ENCODE measurements around the gene LRRC46. TPM values are rescaled to one million over a fixed set of nuclear protein-coding genes. Genes with fewer than 3 reads are reported as not detected.

The LRRC46 gene
- total and polyA plus RNA-seq, 2 of the 13 experiments (the other 11 are each of a cell fraction or from before 2014, with no cell fraction given), result 0.09 TPM

- TF ChIP-seq TFE3 (CRISPR knock-in tag; IDR thresholded peaks at IDR 0.05), result peak; percentile 63; the same call in 1 of the 2 replicates
- TF ChIP-seq ZIK1 (CRISPR knock-in tag; IDR thresholded peaks at IDR 0.05; ENCODE audit: borderline replicate concordance, low read depth), result peak; percentile 29; the same call in 1 of the 2 replicates
- TF ChIP-seq ATF2 (CRISPR knock-in tag; IDR thresholded peaks at IDR 0.05), result peak; percentile 72
- TF ChIP-seq GABPA (IDR thresholded peaks at IDR 0.05; ENCODE audit: low read depth, low read length), result peak; percentile 92
- TF ChIP-seq GABPA (CRISPR knock-in tag; IDR thresholded peaks at IDR 0.05; ENCODE audit: low read depth), result peak; percentile 97
- no peak for TF ChIP-seq CHCHD3 (CRISPR knock-in tag; IDR thresholded peaks at IDR 0.05)
- peak; percentile 80 for TF ChIP-seq PHF21A (CRISPR knock-in tag; IDR thresholded peaks at IDR 0.05)
- peak; percentile 82 for TF ChIP-seq BORCS8-MEF2B (CRISPR knock-in tag; IDR thresholded peaks at IDR 0.05)
- peak; percentile 61 for TF ChIP-seq DR1 (CRISPR knock-in tag; IDR thresholded peaks at IDR 0.05)
- TF ChIP-seq SIX1 (CRISPR knock-in tag; IDR thresholded peaks at IDR 0.05; ENCODE audit: borderline replicate concordance), result peak; percentile 24; the same call in 1 of the 2 replicates
- peak; percentile 82; the same call in 1 of the 2 replicates for TF ChIP-seq GMEB1 (CRISPR knock-in tag; IDR thresholded peaks at IDR 0.05; ENCODE audit: borderline replicate concordance)
- TF ChIP-seq ARID5B (CRISPR knock-in tag; IDR thresholded peaks at IDR 0.05), result peak; percentile 42
- TF ChIP-seq TRAFD1 (CRISPR knock-in tag; IDR thresholded peaks at IDR 0.05; ENCODE audit: borderline replicate concordance), result peak; percentile 85; the same call in 1 of the 2 replicates
- peak; percentile 87 for TF ChIP-seq RBM39 (IDR thresholded peaks at IDR 0.05; ENCODE audit: low read depth, low read length, poor library complexity, severe bottlenecking)
- TF ChIP-seq ERF (CRISPR knock-in tag; IDR thresholded peaks at IDR 0.05), result peak; percentile 95
- no peak for TF ChIP-seq ZNF652 (CRISPR knock-in tag; IDR thresholded peaks at IDR 0.05; ENCODE audit: borderline replicate concordance, low read depth)
- TF ChIP-seq BRCA1 (CRISPR knock-in tag; IDR thresholded peaks at IDR 0.05), result 0 out of 2 replicates have a peak, but pooled peaks have one; percentile 17
Measured at GRCh38 chr17:47831003-47831933, at the start of gene LRRC46, which contains the start of gene MRPL10 (continued).

Measured in HepG2 (cell line).